Stomach (tissue), 4 donors: Measurements from ENCODE around the gene CDCA3.

Experiments
- POLR2A ChIP-seq, 4 donors: fragments of 450-650 bp; IDR thresholded peaks; one replicate each; pipeline ENCODE4 v1.6.1; 2016; ENCODE audit warnings: antibody characterized with exemption in 4 of 4, control low read depth in 2 of 4, mild to moderate bottlenecking in 1 of 4, moderate library complexity in 1 of 4
- TF ChIP-seq, protein P1 (sequence below), 7 experiments: fragments of 450-650 bp in 4 of 7; fragments of 200-600 bp in 3 of 7; sonication (generic) in 3 of 7; IDR thresholded peaks; one replicate each; pipeline ENCODE4 v1.5.1; 2016 to 2019; ENCODE audit warnings: antibody characterized with exemption in 7 of 7, control low read depth in 2 of 7, mild to moderate bottlenecking in 1 of 7

- TF ChIP-seq, protein P1, sequence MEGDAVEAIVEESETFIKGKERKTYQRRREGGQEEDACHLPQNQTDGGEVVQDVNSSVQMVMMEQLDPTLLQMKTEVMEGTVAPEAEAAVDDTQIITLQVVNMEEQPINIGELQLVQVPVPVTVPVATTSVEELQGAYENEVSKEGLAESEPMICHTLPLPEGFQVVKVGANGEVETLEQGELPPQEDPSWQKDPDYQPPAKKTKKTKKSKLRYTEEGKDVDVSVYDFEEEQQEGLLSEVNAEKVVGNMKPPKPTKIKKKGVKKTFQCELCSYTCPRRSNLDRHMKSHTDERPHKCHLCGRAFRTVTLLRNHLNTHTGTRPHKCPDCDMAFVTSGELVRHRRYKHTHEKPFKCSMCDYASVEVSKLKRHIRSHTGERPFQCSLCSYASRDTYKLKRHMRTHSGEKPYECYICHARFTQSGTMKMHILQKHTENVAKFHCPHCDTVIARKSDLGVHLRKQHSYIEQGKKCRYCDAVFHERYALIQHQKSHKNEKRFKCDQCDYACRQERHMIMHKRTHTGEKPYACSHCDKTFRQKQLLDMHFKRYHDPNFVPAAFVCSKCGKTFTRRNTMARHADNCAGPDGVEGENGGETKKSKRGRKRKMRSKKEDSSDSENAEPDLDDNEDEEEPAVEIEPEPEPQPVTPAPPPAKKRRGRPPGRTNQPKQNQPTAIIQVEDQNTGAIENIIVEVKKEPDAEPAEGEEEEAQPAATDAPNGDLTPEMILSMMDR (IDR thresholded peaks at IDR 0.05) = no peak
- no peak for TF ChIP-seq POLR2A (IDR thresholded peaks at IDR 0.05)
These were observed 23.6 kb downstream of the CDCA3 start for GRCh38 chr12:6827437-6827911.
